Karpas-422 (cell line): ENCODE measurements around the gene TRIM49D1. TPM values are rescaled to one million over a fixed set of nuclear protein-coding genes. Genes with fewer than 3 reads are reported as not detected.
"Not testable (repeated sequence)": the region's sequence is repeated elsewhere in the genome, so short reads cannot be mapped to it uniquely, and the experiment has no call there.

ENCODE experiments used
- DNase-seq: peaks from one replicate; pipeline ENCODE4 v3.0.0-alpha.2; 2015
- H2AFZ ChIP-seq: fragments of 200-600 bp; sonication (generic); 2 replicates; pipeline ENCODE4 v1.6.1; 2014; ENCODE audit warnings: antibody characterized with exemption, low read length, mixed read lengths
- H3K27ac ChIP-seq: fragments of 200-600 bp; sonication (generic); 2 replicates; pipeline ENCODE4 v1.5.1; 2014; ENCODE audit warnings: mild to moderate bottlenecking, low read length, moderate library complexity
- H3K27me3 ChIP-seq: fragments of 200-600 bp; sonication (generic); 2 replicates; pipeline ENCODE4 v1.6.1; 2014; ENCODE audit warnings: low read length, mixed read lengths
- H3K36me3 ChIP-seq: fragments of 200-600 bp; sonication (generic); 2 replicates; pipeline ENCODE4 v1.6.1; 2014; ENCODE audit warnings: low read length, mixed read lengths; ENCODE audit not compliant: insufficient read depth
- H3K4me1 ChIP-seq: fragments of 200-600 bp; sonication (generic); 2 replicates; pipeline ENCODE4 v1.6.1; 2014; ENCODE audit warnings: mild to moderate bottlenecking, low read length, mixed read lengths
- H3K4me2 ChIP-seq: fragments of 200-600 bp; sonication (generic); 2 replicates; pipeline ENCODE4 v1.6.1; 2014; ENCODE audit warnings: low read length, low read depth, mild to moderate bottlenecking; ENCODE audit not compliant: poor library complexity, severe bottlenecking
- H3K4me3 ChIP-seq: fragments of 200-600 bp; sonication (generic); 2 replicates; pipeline ENCODE4 v1.5.1; 2014; ENCODE audit warnings: mild to moderate bottlenecking, antibody characterized with exemption, low read length, mixed read lengths
- H3K79me2 ChIP-seq: fragments of 200-600 bp; sonication (generic); 2 replicates; pipeline ENCODE4 v1.6.1; 2014; ENCODE audit warnings: mild to moderate bottlenecking, low read length, mixed read lengths
- H3K9ac ChIP-seq: fragments of 200-600 bp; sonication (generic); 2 replicates; pipeline ENCODE4 v1.6.0; 2014; ENCODE audit warnings: low read length
- H3K9me2 ChIP-seq: fragments of 200-600 bp; sonication (generic), shearing (Covaris generic); replicated peaks from 2 replicates; pipeline ENCODE4 v1.6.0; 2014; ENCODE audit warnings: mild to moderate bottlenecking, low read length, moderate library complexity; ENCODE audit not compliant: insufficient read depth
- H3K9me3 ChIP-seq: fragments of 300-700, 200-600 bp; sonication (generic); 2 replicates; pipeline ENCODE4 v1.6.1; 2014; ENCODE audit warnings: low read length, mixed read lengths
- H4K20me1 ChIP-seq: fragments of 200-600 bp; sonication (generic); 2 replicates; pipeline ENCODE4 v1.6.1; 2014; ENCODE audit warnings: mild to moderate bottlenecking, antibody characterized with exemption, low read length, low read depth; ENCODE audit not compliant: insufficient read depth
- total RNA-seq: library from RNA; depleted of rRNA; stranded (reverse); fragments of >200 nt; shearing (Covaris generic); gene quantifications from 2 replicates; pipeline ENCODE4 v1.2.3, GENCODE V29; 2014; ENCODE audit warnings: low replicate concordance; rRNA removed

The TRIM49D1 gene, protein sequence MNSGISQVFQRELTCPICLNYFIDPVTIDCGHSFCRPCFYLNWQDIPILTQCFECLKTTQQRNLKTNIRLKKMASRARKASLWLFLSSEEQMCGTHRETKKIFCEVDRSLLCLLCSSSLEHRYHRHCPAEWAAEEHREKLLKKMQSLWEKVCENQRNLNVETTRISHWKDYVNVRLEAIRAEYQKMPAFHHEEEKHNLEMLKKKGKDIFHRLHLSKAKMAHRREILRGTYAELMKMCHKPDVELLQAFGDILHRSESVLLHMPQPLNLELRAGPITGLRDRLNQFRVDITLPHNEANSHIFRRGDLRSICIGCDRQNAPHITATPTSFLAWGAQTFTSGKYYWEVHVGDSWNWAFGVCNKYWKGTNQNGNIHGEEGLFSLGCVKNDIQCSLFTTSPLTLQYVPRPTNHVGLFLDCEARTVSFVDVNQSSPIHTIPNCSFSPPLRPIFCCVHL
- not detected in 2 replicates for total RNA-seq

DNA sequence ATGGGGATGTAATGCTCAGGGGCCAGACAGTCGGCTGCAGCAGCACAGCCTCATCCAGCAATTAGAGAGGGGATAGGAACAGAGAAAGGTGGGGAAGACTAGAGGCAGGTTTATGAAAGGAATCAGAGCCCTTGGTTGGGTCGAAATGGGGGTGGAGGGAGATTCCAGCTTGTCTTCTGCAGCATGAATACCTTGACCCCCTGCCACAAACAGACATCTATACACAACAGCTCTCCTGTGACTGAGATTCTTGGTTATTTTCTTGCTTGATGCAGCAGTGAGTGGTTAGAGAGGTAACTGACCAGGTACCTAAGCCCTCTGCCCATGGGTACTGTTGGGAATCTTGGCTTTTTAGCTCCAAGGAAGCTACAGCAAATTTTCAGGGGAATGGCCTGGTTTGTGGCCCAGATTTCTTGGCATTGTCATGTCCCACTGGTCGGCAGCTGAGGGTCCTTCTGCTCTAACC lies at the start of gene TRIM49D1:
TRIM49D1 (minus strand) TSS at position 51 of the 466 bp plus-strand sequence. CDS start 4,535 bp downstream, outside the sequence.
- no peaks in the 10 kb centered on the region for H3K9me3 ChIP-seq
- H3K9me2 ChIP-seq, result no peaks in the 10 kb centered on the region
- no peak for DNase-seq

DNA sequence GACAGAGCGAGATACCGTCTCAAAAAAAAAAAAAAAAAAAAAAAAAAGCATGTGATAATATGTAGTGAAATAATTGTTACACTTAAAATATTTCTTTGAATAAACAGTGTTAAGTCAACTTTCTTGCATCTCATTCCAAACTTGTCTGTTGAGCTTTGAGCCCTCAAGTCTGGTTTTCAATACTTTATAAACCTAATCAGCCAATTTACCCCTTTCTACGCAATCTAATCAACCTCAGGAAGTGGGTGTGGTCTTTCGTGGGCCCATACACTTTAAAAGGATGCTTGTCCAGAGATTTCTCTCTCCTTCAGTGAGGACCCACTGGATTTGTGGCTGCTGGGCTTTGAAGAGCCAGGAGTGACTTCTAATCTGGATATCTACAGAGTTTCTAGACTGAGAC lies 43.7 kb upstream of the TRIM49D1 start, which contains the start of gene TRIM64:
TRIM64 (plus strand) TSS at position 301 of the 400 bp plus-strand sequence. CDS start 2,467 bp downstream, outside the sequence.
- not testable (repeated sequence) for H3K9me3 ChIP-seq, H3K27me3 ChIP-seq, H2AFZ ChIP-seq, H3K4me3 ChIP-seq, H3K79me2 ChIP-seq, H3K9me2 ChIP-seq, H3K4me1 ChIP-seq, H3K27ac ChIP-seq, H3K36me3 ChIP-seq, H4K20me1 ChIP-seq, DNase-seq, H3K9ac ChIP-seq, H3K4me2 ChIP-seq

More for the DNA sequence above, at the start of gene TRIM49D1:
- Histone ChIP-seq H3K9ac (no peak within 1 kb of the TSS), H2AFZ (no peak within 1 kb of the TSS), H3K79me2 (no peaks in the 10 kb centered on the region), H3K27ac (no peak within 1 kb of the TSS), H4K20me1 (no peaks in the 10 kb centered on the region), H3K4me3 (no peak within 1 kb of the TSS), H3K4me1 (no peaks in the 10 kb centered on the region), H3K4me2 (no peak within 1 kb of the TSS), H3K36me3 (no peaks in the 10 kb centered on the region), H3K27me3 (no peaks in the 10 kb centered on the region)

DNA sequence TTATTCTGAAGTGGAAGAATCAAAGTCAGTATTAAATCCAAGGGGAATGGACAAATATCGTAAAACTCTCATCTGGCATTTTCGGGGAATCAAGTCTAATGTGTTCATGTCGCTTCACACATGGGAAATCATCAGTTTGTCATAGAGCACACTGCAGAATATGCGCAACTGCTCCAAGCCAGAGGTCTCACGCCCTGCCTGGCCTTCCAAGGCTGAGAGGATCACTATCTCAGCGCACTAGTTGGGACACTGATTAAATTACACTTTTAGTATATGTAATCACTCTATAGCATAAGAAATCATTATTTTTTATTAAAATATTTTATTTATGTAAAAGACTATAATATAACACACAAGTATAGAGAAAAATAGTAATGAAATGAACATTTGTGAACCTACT lies 38.8 kb upstream of the TRIM49D1 start:
- H3K36me3 ChIP-seq, H3K9me2 ChIP-seq, H3K4me2 ChIP-seq, H3K4me1 ChIP-seq, H4K20me1 ChIP-seq, H3K9ac ChIP-seq, H3K27ac ChIP-seq, H3K27me3 ChIP-seq, H2AFZ ChIP-seq, DNase-seq, H3K79me2 ChIP-seq, H3K9me3 ChIP-seq, H3K4me3 ChIP-seq: not testable (repeated sequence)

DNA sequence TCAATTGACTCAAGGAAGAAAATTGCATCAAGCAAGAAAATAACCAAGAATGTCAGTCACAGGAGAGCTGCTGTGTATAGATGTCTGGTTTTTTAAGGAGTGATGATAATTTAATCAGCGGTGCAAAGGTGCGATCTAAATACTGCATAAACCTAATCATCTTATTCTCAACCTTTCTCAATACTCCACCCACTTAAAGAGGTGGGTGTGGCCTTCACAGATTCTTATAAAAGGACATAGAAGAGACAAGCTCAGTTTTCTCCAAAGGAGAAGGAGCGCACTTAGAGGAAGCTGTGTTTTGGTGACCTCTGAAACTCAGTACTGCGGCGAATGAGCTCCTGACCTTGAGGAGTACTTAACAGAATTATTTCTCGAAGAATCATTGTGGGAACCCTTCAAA lies 1.7 kb upstream of the TRIM49D1 start, which contains the start of gene TRIM49D2:
TRIM49D2 (plus strand) TSS at position 301 of the 400 bp plus-strand sequence. CDS start 2,698 bp downstream, outside the sequence.
- H3K4me1 ChIP-seq, H3K4me2 ChIP-seq, H2AFZ ChIP-seq, H3K9me2 ChIP-seq, H3K27ac ChIP-seq, H3K9me3 ChIP-seq, H3K36me3 ChIP-seq, H3K79me2 ChIP-seq, H3K4me3 ChIP-seq, H4K20me1 ChIP-seq, H3K27me3 ChIP-seq, DNase-seq, H3K9ac ChIP-seq: not testable (repeated sequence)

DNA sequence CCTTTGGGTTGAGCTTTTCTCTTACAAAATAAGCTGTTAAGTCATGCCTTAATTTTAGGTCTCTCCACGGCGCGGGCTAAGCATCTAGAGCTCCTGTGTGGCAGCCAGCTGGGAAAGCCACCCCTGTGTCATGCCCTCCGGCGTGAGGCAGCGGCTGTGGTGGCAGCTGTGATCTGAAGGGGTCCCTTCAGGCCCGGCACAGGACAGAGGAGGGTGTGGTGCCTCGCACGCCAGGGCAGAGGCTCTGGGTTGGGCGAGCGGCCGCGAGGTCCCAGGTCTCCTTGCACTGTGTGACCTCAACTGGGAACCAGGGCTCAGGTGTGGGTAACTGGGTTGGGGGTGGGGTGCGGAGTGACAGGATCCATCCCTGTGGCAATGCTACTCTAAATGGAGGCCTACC lies 21.2 kb downstream of the TRIM49D1 start:
- H3K9me2 ChIP-seq, H2AFZ ChIP-seq, H3K4me1 ChIP-seq, DNase-seq, H3K27ac ChIP-seq, H3K4me2 ChIP-seq, H4K20me1 ChIP-seq, H3K4me3 ChIP-seq, H3K9ac ChIP-seq, H3K79me2 ChIP-seq, H3K27me3 ChIP-seq, H3K9me3 ChIP-seq, H3K36me3 ChIP-seq: not testable (repeated sequence)

DNA sequence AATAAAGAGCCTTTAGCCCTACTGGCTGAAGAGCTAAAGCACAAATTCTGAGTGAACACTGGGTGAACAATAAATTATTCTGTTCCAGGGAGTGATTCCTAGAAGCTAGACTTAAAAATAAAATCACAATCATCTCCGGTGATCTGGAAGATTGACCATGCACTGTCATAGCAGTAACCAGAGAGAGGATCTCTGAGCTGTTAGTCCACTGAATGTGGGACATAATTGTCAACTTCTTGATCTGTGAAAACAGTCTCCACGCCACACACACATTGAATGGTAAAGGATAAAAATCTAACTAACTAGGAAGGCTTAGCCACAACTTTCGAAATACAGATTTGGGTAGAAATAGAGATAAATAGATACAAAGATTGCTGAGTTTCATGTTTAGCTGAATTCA lies 28.8 kb downstream of the TRIM49D1 start:
- not testable (repeated sequence) for H4K20me1 ChIP-seq, H3K9ac ChIP-seq, H2AFZ ChIP-seq, H3K79me2 ChIP-seq, H3K4me1 ChIP-seq, H3K9me3 ChIP-seq, H3K36me3 ChIP-seq, H3K27me3 ChIP-seq, H3K4me3 ChIP-seq, H3K4me2 ChIP-seq, H3K9me2 ChIP-seq, H3K27ac ChIP-seq, DNase-seq

DNA sequence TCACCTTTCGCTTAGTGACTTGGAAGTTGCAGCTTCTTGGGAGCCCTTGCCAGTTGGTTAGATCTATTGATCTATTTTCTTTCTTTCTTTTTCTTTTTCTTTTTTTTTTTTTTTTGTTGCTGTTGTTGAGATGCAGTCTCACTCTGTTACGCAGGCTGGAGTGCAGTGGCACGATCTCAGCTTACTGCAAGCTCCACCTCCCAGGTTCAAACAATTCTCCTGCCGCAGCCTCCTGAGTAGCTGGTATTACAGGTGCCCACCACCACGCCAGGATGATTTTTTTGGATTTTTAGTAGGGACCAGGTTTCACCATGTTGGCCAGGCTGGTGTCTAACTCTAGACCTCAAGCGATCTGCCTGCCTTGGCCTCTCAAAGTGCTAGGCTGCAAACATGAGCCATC lies 44.5 kb downstream of the TRIM49D1 start:
- not testable (repeated sequence) for H3K4me3 ChIP-seq, H2AFZ ChIP-seq, H3K9me2 ChIP-seq, H3K4me2 ChIP-seq, DNase-seq, H3K9ac ChIP-seq, H3K27me3 ChIP-seq, H3K4me1 ChIP-seq, H4K20me1 ChIP-seq, H3K27ac ChIP-seq, H3K36me3 ChIP-seq, H3K79me2 ChIP-seq, H3K9me3 ChIP-seq

DNA sequence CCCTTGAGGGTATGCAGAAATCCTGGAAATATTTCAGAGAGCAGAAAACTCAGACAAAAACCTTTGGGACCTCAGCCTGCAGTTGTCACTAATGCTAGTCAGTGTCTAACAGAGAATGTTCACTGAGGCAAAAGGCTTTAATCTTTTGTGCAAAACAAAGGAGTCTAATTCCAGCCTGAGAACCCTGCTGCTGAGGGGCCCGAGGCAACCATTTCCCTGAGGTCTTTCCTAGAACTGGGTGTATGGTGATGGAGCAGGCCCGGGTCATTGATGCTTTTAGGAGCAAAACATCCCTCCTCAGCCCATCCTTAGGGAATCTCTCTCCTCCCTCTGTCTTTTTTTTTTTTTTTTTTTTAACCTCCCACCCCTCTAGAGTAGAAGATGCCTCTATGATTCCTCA lies 49.5 kb downstream of the TRIM49D1 start:
- not testable (repeated sequence) for H3K27me3 ChIP-seq, H3K4me2 ChIP-seq, H3K4me3 ChIP-seq, DNase-seq, H3K79me2 ChIP-seq, H3K4me1 ChIP-seq, H3K36me3 ChIP-seq, H3K9me3 ChIP-seq, H3K9ac ChIP-seq, H4K20me1 ChIP-seq, H2AFZ ChIP-seq, H3K9me2 ChIP-seq, H3K27ac ChIP-seq
